ENCODE measurements around the gene RFT1. TPM values are rescaled to one million over a fixed set of nuclear protein-coding genes. Genes with fewer than 3 reads are reported as not detected.

RFT1 gene
- polyA plus RNA-seq, 2 donors, result 5.7 to 11.0 TPM

- H3K27ac ChIP-seq (ENCODE audit: low read depth in 2 of 2, low read length in 1 of 2), result no peak overlapping the region
- 63 to 75% methylated on average over 11 of the region's 11 CpGs for WGBS, 2 donors
- H3K27me3 ChIP-seq (ENCODE audit: control insufficient read depth in 1 of 2, insufficient read depth in 2 of 2, low read length in 2 of 2), result no peaks in the 10 kb centered on the region
- H3K4me3 ChIP-seq (ENCODE audit: low read depth in 1 of 2, low read length in 2 of 2), result no peak overlapping the region
- no peaks in the 10 kb centered on the region for H3K9me3 ChIP-seq (ENCODE audit: control insufficient read depth in 2 of 2, insufficient read depth in 1 of 2, low read depth in 1 of 2, low read length in 1 of 2)
- peaks cover 0 to 2% of the 10 kb centered on the region in 2 donors for H3K36me3 ChIP-seq (ENCODE audit: control insufficient read depth in 2 of 2, insufficient read depth in 2 of 2, low read length in 1 of 2)
- peaks cover 4 to 10% of the 10 kb centered on the region in 2 donors for H3K4me1 ChIP-seq (ENCODE audit: control insufficient read depth in 2 of 2, insufficient read depth in 2 of 2, low read length in 1 of 2)
Measured at GRCh38 chr3:53144862-53145712, 14.9 kb upstream of the RFT1 start.

- H3K36me3 ChIP-seq (ENCODE audit: control insufficient read depth in 2 of 2, insufficient read depth in 2 of 2, low read length in 1 of 2), result peaks cover 0 to 2% of the 10 kb centered on the region in 2 donors
- H3K9me3 ChIP-seq (ENCODE audit: control insufficient read depth in 2 of 2, insufficient read depth in 1 of 2, low read depth in 1 of 2, low read length in 1 of 2), result no peaks in the 10 kb centered on the region
- no peaks in the 10 kb centered on the region for H3K27me3 ChIP-seq (ENCODE audit: control insufficient read depth in 1 of 2, insufficient read depth in 2 of 2, low read length in 2 of 2)
- H3K4me3 ChIP-seq (ENCODE audit: low read depth in 1 of 2, low read length in 2 of 2), result no peak overlapping the region
- 87 to 89% methylated on average over 4 of the region's 4 CpGs for WGBS, 2 donors
- no peak overlapping the region for H3K27ac ChIP-seq (ENCODE audit: low read depth in 2 of 2, low read length in 1 of 2)
- H3K4me1 ChIP-seq (ENCODE audit: control insufficient read depth in 2 of 2, insufficient read depth in 2 of 2, low read length in 1 of 2), result peaks cover 2 to 5% of the 10 kb centered on the region in 2 donors
Measured at GRCh38 chr3:53144446-53144845, 14.2 kb upstream of the RFT1 start.

- Histone ChIP-seq H3K36me3 (ENCODE audit: control insufficient read depth in 2 of 2, insufficient read depth in 2 of 2, low read length in 1 of 2) (peaks cover 0 to 2% of the 10 kb centered on the region in 2 donors), H3K4me3 (ENCODE audit: low read depth in 1 of 2, low read length in 2 of 2) (no peak overlapping the region), H3K9me3 (ENCODE audit: control insufficient read depth in 2 of 2, insufficient read depth in 1 of 2, low read depth in 1 of 2, low read length in 1 of 2) (no peaks in the 10 kb centered on the region), H3K4me1 (ENCODE audit: control insufficient read depth in 2 of 2, insufficient read depth in 2 of 2, low read length in 1 of 2) (peaks cover 2 to 5% of the 10 kb centered on the region in 2 donors), H3K27me3 (ENCODE audit: control insufficient read depth in 1 of 2, insufficient read depth in 2 of 2, low read length in 2 of 2) (no peaks in the 10 kb centered on the region), H3K27ac (ENCODE audit: low read depth in 2 of 2, low read length in 1 of 2) (no peak overlapping the region)
- WGBS, 2 donors, result 77 to 80% methylated on average over 3 of the region's 3 CpGs
Measured at GRCh38 chr3:53142986-53143385, 12.8 kb upstream of the RFT1 start.

GRCh38 chr3:53140847-53141845 is 10.9 kb upstream of the RFT1 start:
- Histone ChIP-seq H3K27ac (ENCODE audit: low read depth in 2 of 2, low read length in 1 of 2) (no peak overlapping the region), H3K4me3 (ENCODE audit: low read depth in 1 of 2, low read length in 2 of 2) (no peak overlapping the region), H3K36me3 (ENCODE audit: control insufficient read depth in 2 of 2, insufficient read depth in 2 of 2, low read length in 1 of 2) (peaks cover 0 to 2% of the 10 kb centered on the region in 2 donors), H3K27me3 (ENCODE audit: control insufficient read depth in 1 of 2, insufficient read depth in 2 of 2, low read length in 2 of 2) (no peaks in the 10 kb centered on the region), H3K4me1 (ENCODE audit: control insufficient read depth in 2 of 2, insufficient read depth in 2 of 2, low read length in 1 of 2) (peaks cover 2 to 9% of the 10 kb centered on the region in 2 donors), H3K9me3 (ENCODE audit: control insufficient read depth in 2 of 2, insufficient read depth in 1 of 2, low read depth in 1 of 2, low read length in 1 of 2) (no peaks in the 10 kb centered on the region)
- 75 to 78% methylated on average over 6 of the region's 6 CpGs for WGBS, 2 donors

GRCh38 chr3:53139906-53140846 is 9.9 kb upstream of the RFT1 start:
- H3K27ac ChIP-seq (ENCODE audit: low read depth in 2 of 2, low read length in 1 of 2), result no peak overlapping the region
- H3K27me3 ChIP-seq (ENCODE audit: control insufficient read depth in 1 of 2, insufficient read depth in 2 of 2, low read length in 2 of 2), result no peaks in the 10 kb centered on the region
- H3K4me1 ChIP-seq (ENCODE audit: control insufficient read depth in 2 of 2, insufficient read depth in 2 of 2, low read length in 1 of 2), result peaks cover 2 to 9% of the 10 kb centered on the region in 2 donors
- WGBS, 2 donors, result 50 to 60% methylated on average over 6 of the region's 6 CpGs
- H3K4me3 ChIP-seq (ENCODE audit: low read depth in 1 of 2, low read length in 2 of 2), result no peak overlapping the region
- peaks cover 0 to 2% of the 10 kb centered on the region in 2 donors for H3K36me3 ChIP-seq (ENCODE audit: control insufficient read depth in 2 of 2, insufficient read depth in 2 of 2, low read length in 1 of 2)
- no peaks in the 10 kb centered on the region for H3K9me3 ChIP-seq (ENCODE audit: control insufficient read depth in 2 of 2, insufficient read depth in 1 of 2, low read depth in 1 of 2, low read length in 1 of 2)

GRCh38 chr3:53137835-53138446 is 7.7 kb upstream of the RFT1 start:
- Histone ChIP-seq H3K27ac (ENCODE audit: low read depth in 2 of 2, low read length in 1 of 2) (no peak overlapping the region), H3K36me3 (ENCODE audit: control insufficient read depth in 2 of 2, insufficient read depth in 2 of 2, low read length in 1 of 2) (peaks cover 0 to 2% of the 10 kb centered on the region in 2 donors), H3K4me3 (ENCODE audit: low read depth in 1 of 2, low read length in 2 of 2) (no peak overlapping the region), H3K9me3 (ENCODE audit: control insufficient read depth in 2 of 2, insufficient read depth in 1 of 2, low read depth in 1 of 2, low read length in 1 of 2) (no peaks in the 10 kb centered on the region), H3K27me3 (ENCODE audit: control insufficient read depth in 1 of 2, insufficient read depth in 2 of 2, low read length in 2 of 2) (no peaks in the 10 kb centered on the region), H3K4me1 (ENCODE audit: control insufficient read depth in 2 of 2, insufficient read depth in 2 of 2, low read length in 1 of 2) (peaks cover 2 to 12% of the 10 kb centered on the region in 2 donors)
- 94 to 95% methylated on average over 4 of the region's 4 CpGs for WGBS, 2 donors

- 61 to 62% methylated on average over 2 of the region's 2 CpGs for WGBS, 2 donors
- H3K4me1 ChIP-seq (ENCODE audit: control insufficient read depth in 2 of 2, insufficient read depth in 2 of 2, low read length in 1 of 2), result peaks cover 2 to 12% of the 10 kb centered on the region in 2 donors
- no peak overlapping the region for H3K4me3 ChIP-seq (ENCODE audit: low read depth in 1 of 2, low read length in 2 of 2)
- no peaks in the 10 kb centered on the region for H3K9me3 ChIP-seq (ENCODE audit: control insufficient read depth in 2 of 2, insufficient read depth in 1 of 2, low read depth in 1 of 2, low read length in 1 of 2)
- H3K36me3 ChIP-seq (ENCODE audit: control insufficient read depth in 2 of 2, insufficient read depth in 2 of 2, low read length in 1 of 2), result peaks cover 0 to 2% of the 10 kb centered on the region in 2 donors
- no peaks in the 10 kb centered on the region for H3K27me3 ChIP-seq (ENCODE audit: control insufficient read depth in 1 of 2, insufficient read depth in 2 of 2, low read length in 2 of 2)
- no peak overlapping the region for H3K27ac ChIP-seq (ENCODE audit: low read depth in 2 of 2, low read length in 1 of 2)
Measured at GRCh38 chr3:53137221-53137620, 7.0 kb upstream of the RFT1 start.

- H3K36me3 ChIP-seq (ENCODE audit: control insufficient read depth in 2 of 2, insufficient read depth in 2 of 2, low read length in 1 of 2), result no peaks in the 10 kb centered on the region
- WGBS, 2 donors, result 30 to 32% methylated on average over 6 of the region's 6 CpGs
- H3K27ac ChIP-seq (ENCODE audit: low read depth in 2 of 2, low read length in 1 of 2), result no peak overlapping the region
- H3K27me3 ChIP-seq (ENCODE audit: control insufficient read depth in 1 of 2, insufficient read depth in 2 of 2, low read length in 2 of 2), result no peaks in the 10 kb centered on the region
- no peak overlapping the region for H3K4me3 ChIP-seq (ENCODE audit: low read depth in 1 of 2, low read length in 2 of 2)
- no peaks in the 10 kb centered on the region for H3K9me3 ChIP-seq (ENCODE audit: control insufficient read depth in 2 of 2, insufficient read depth in 1 of 2, low read depth in 1 of 2, low read length in 1 of 2)
- peaks cover 0 to 7% of the 10 kb centered on the region in 2 donors for H3K4me1 ChIP-seq (ENCODE audit: control insufficient read depth in 2 of 2, insufficient read depth in 2 of 2, low read length in 1 of 2)
Measured at GRCh38 chr3:53134631-53135232, 4.5 kb upstream of the RFT1 start.

Measured in esophagus (tissue), 2 donors.